ENCODE results near the gene HRC.

DNA sequence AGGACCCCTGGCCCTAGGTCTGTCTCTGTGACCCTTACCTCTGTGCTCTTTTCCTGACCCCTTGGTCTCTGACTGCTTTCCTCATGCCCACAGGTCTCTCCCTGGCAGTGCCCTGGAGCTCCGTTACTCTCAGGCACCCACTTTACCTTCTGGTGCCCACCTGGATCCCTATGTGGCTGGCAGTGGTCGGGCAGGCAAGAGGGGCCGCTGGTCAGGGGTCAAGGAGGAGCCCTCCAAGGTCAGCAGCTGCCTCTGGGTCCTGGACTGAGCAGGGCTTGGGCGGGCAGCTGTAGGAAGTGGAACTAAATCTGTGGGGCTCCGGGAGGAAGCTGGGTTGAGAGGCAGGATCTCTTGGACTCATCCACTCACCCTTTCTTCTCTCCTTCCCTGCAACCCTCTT, 19.5 kb downstream of the HRC start:
- TF ChIP-seq, protein P1, sequence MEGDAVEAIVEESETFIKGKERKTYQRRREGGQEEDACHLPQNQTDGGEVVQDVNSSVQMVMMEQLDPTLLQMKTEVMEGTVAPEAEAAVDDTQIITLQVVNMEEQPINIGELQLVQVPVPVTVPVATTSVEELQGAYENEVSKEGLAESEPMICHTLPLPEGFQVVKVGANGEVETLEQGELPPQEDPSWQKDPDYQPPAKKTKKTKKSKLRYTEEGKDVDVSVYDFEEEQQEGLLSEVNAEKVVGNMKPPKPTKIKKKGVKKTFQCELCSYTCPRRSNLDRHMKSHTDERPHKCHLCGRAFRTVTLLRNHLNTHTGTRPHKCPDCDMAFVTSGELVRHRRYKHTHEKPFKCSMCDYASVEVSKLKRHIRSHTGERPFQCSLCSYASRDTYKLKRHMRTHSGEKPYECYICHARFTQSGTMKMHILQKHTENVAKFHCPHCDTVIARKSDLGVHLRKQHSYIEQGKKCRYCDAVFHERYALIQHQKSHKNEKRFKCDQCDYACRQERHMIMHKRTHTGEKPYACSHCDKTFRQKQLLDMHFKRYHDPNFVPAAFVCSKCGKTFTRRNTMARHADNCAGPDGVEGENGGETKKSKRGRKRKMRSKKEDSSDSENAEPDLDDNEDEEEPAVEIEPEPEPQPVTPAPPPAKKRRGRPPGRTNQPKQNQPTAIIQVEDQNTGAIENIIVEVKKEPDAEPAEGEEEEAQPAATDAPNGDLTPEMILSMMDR (IDR thresholded peaks at IDR 0.05; ENCODE audit: low read length) = no peak
- no peak for TF ChIP-seq EZH2 (optimal IDR thresholded peaks at IDR 0.05; ENCODE audit: low read depth, low read length)

Data from MM.1S (cell line).